ENCODE data around the gene MSLN.

DNA sequence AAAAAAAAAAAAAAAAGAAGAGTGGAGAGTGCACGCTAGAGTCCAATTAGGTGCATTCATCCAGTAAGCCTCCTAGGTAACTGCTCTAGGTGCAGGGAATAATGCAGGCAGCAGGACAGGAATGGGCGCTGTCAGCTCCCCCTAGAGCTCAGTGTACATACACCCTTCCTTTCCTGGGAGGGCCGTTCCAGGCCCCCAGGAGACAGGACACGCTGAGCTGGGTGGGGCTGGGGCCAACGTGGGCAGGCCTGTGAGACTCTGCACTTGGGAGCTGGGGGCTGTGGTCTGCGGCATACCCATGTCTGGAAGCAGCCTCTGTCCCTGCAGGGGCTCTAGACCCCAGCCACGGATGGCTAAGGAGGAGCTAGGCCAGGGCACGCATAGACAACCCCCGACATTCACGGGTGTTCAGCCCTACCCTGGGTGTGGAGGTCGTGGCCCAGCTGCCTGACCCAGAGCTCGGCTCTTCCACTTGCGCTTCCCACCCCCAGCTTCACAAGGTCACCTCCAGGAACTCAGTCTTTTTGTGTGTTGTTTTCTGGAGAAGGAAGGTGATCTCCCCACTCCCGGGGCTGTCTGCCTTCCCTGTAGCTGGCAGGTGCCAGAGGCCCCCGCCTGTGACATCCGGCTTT lies 40.6 kb upstream of the MSLN start:
- TF ChIP-seq ERF (CRISPR knock-in tag; IDR thresholded peaks at IDR 0.05) (no peak), NR2F2 (IDR thresholded peaks at IDR 0.05; ENCODE audit: borderline replicate concordance, low read depth) (no peak), CREM (IDR thresholded peaks at IDR 0.05) (no peak), CREM (CRISPR knock-in tag; IDR thresholded peaks at IDR 0.05) (no peak), CBX1 (IDR thresholded peaks at IDR 0.05; ENCODE audit: low read depth) (no peak), TCF12 (IDR thresholded peaks at IDR 0.05) (no peak), TCF12 (CRISPR knock-in tag; IDR thresholded peaks at IDR 0.05) (no peak), CCAR2 (optimal IDR thresholded peaks at IDR 0.05; ENCODE audit: low read depth, low read length) (no peak), EZH2 (conservative IDR thresholded peaks at IDR 0.05; ENCODE audit: low read depth, low read length) (no peak), POLR2AphosphoS5 (IDR thresholded peaks at IDR 0.05; ENCODE audit: low read depth, low read length) (no peak)
- TF ChIP-seq, protein P1, sequence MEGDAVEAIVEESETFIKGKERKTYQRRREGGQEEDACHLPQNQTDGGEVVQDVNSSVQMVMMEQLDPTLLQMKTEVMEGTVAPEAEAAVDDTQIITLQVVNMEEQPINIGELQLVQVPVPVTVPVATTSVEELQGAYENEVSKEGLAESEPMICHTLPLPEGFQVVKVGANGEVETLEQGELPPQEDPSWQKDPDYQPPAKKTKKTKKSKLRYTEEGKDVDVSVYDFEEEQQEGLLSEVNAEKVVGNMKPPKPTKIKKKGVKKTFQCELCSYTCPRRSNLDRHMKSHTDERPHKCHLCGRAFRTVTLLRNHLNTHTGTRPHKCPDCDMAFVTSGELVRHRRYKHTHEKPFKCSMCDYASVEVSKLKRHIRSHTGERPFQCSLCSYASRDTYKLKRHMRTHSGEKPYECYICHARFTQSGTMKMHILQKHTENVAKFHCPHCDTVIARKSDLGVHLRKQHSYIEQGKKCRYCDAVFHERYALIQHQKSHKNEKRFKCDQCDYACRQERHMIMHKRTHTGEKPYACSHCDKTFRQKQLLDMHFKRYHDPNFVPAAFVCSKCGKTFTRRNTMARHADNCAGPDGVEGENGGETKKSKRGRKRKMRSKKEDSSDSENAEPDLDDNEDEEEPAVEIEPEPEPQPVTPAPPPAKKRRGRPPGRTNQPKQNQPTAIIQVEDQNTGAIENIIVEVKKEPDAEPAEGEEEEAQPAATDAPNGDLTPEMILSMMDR (CRISPR knock-in tag; IDR thresholded peaks at IDR 0.05) = peak; percentile 62
- TF ChIP-seq, protein P2, sequence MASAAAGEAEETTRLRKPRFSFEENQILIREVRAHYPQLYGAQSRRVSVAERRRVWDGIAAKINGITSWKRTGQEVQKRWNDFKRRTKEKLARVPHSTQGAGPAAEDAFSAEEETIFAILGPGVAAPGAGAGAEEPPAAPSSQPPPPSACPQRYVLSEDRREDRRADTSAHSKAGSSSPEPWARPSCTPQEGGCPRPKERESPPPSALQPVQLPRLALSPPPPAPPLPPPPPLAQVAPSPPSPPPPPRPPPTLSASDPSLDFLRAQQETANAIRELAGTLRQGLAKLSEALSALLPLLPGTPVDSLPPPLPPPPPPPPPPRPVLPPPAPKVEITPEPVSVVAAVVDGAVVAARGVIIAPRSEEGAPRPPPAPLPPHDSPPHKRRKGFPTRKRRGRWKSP (CRISPR knock-in tag; IDR thresholded peaks at IDR 0.05) = no peak

All from HepG2 (cell line).